Activated T-cell treated with anti-CD3 and anti-CD28 coated beads for 24 hours (primary cell): ENCODE data around the gene C1S.
A peak's percentile ranks its signal among the peaks of the same experiment; 100 is the strongest.
"Not testable (repeated sequence)": the region's sequence is repeated elsewhere in the genome, so short reads cannot be mapped to it uniquely, and the experiment has no call there.

Source experiments
- DNase-seq: peaks from one replicate; pipeline ENCODE4 v3.0.0-alpha.2; 2020; ENCODE audit warnings: low read depth

C1S gene

GRCh38 chr12:7102582-7102981 is 42.1 kb downstream of the C1S start:
- DNase-seq: no peak

- no peak for DNase-seq
These were observed 43.5 kb downstream of the C1S start for GRCh38 chr12:7103837-7104584.

GRCh38 chr12:7106082-7106481 is 45.6 kb downstream of the C1S start:
- no peak for DNase-seq

GRCh38 chr12:7107181-7107580 is 46.7 kb downstream of the C1S start:
- not testable (repeated sequence) for DNase-seq

GRCh38 chr12:7107636-7108002 is 47.1 kb downstream of the C1S start:
- DNase-seq: no peak

GRCh38 chr12:7108003-7108795 is 47.7 kb downstream of the C1S start:
- peak; percentile 60 for DNase-seq

- DNase-seq: peak; percentile 74
These were observed 48.5 kb downstream of the C1S start, which contains the start of gene C1RL for GRCh38 chr12:7108796-7109571. C1RL (minus strand) TSS chr12:7109214; CDS start chr12:7109180, 34 bp downstream.

- no peak for DNase-seq
These were observed 49.0 kb downstream of the C1S start for GRCh38 chr12:7109572-7109920.

GRCh38 chr12:7110661-7111060 is 50.1 kb downstream of the C1S start:
- no peak for DNase-seq

GRCh38 chr12:7112041-7112440 is 51.5 kb downstream of the C1S start:
- no peak for DNase-seq

- DNase-seq: no peak
These were observed 52.9 kb downstream of the C1S start for GRCh38 chr12:7113389-7113871.

- no peak for DNase-seq
These were observed 53.5 kb downstream of the C1S start for GRCh38 chr12:7114008-7114407.

GRCh38 chr12:7114851-7115250 is 54.3 kb downstream of the C1S start:
- no peak for DNase-seq

- DNase-seq: no peak
These were observed 55.7 kb downstream of the C1S start for GRCh38 chr12:7116196-7116595.

GRCh38 chr12:7116916-7117315 is 56.4 kb downstream of the C1S start:
- DNase-seq: no peak

GRCh38 chr12:7117670-7118069 is 57.2 kb downstream of the C1S start:
- no peak for DNase-seq

- no peak for DNase-seq
These were observed 58.4 kb downstream of the C1S start for GRCh38 chr12:7118881-7119280.

GRCh38 chr12:7120166-7120565 is 59.6 kb downstream of the C1S start:
- no peak for DNase-seq
